Stimulated activated CD8-positive, alpha-beta memory T cell treated with anti-CD3 and anti-CD28 coated beads, Interleukin-7, amount 100 ng/mL, for 24 hours (primary cell): Measurements from ENCODE around the gene KTN1.

Experiments
- DNase-seq: peaks from one replicate; pipeline ENCODE4 v3.0.0-alpha.2; 2020; ENCODE audit warnings: low read depth

KTN1 gene

DNA sequence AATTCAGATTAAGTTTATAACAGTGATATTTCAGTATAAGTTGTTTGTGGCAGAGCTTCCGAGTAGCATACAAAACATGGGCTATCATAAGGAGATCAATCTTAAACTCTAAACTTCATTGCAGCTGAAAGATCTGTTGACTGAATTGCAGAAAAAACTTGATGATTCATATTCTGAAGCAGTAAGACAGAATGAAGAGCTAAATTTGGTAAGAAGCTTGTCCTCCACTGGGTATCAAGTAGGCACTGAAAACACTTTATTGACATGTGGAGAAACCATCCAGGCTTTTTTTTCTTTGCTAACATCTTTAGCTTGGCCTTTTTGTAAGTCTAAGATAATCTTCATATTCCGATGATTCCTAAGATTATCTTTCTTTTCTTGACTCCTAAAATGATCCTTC, 93.0 kb downstream of the KTN1 start:
- DNase-seq = no peak

GRCh38 chr14:55681096-55681495, 101.1 kb downstream of the KTN1 start:
- DNase-seq = no peak

GRCh38 chr14:55684956-55685584, 105.1 kb downstream of the KTN1 start:
- DNase-seq = no peak

DNA sequence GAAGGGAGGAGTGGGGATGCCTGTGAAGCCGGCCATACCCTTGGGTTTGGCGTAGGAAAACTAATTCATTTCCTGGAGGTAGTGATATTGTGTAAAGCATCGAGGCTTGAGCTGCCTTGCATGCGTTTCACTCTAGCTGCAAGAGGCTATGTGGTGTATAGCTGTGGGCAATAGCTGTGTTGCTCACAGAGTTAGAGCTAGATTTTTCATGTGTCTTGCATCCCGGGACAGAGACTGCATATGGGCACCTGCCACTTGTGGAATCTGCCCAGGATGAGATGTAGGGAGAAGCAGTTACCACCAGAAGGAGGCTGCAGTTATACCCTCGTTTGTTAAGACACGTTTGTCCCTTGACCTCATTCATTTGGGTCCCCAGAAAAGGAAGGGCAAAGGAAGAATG, 106.7 kb downstream of the KTN1 start:
- DNase-seq = no peak

DNA sequence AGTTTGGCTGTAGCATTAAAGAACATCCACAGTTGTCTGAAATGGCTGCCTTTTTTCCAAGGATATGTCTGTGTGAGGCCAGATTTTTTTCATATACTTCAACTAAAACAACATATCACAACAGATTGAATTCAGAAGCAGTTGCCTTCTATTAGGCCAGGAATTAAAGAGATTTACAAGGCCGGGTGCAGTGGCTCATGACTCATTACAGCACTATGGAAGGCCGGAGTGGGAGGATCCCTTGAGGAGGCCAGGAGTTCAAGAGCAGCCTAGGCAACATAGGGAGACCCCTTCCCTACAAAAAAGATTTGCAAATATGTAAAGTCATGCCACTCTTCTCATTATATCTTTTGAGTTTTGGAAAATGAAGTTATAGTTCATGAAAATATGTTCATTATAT, 108.6 kb downstream of the KTN1 start:
- DNase-seq = no peak

DNA sequence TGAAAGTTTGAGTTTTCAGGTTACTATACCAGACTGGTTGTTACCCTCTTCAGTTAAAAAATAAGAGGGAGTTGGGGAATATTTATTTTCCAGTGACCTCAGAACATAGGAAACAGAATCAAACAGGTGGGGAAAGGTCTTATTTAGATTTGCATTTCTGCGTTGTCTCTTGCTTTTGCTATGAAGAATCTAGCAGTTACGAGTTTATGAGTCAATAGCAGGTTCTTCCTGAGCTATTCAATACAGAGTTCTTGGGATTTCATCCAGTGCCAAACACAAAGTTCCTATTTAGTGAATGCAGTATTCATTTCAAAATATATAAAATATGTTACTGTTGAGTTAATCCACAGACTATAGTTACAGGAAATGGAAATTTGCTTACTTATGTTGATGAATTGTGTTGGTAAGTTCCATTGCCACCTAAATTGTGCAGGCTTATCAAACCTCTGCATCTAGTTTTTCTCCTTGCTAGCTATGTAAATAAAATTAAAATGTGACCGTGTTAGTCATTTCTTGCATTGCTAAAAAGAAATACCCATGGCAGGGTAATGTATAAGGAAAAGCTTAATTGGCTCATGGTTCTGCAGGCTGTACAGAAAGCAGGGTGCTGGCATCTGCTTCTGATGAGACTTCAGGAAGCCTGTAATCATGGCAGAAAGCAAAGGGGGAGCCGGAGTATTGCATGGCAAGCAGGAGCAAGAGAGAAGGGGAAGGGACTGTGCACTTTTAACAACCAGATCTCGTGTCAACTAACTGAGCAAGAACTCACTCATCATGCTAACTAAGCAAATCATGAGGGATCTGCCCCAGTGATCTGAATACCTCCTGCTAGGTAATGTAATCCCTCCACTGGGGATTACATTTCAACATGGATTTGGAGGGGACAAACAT, 110.2 kb downstream of the KTN1 start:
- no peak for DNase-seq

GRCh38 chr14:55691659-55692058, 111.7 kb downstream of the KTN1 start:
- DNase-seq = no peak

- DNase-seq = no peak
These were observed 113.9 kb downstream of the KTN1 start for GRCh38 chr14:55693904-55694303.

DNA sequence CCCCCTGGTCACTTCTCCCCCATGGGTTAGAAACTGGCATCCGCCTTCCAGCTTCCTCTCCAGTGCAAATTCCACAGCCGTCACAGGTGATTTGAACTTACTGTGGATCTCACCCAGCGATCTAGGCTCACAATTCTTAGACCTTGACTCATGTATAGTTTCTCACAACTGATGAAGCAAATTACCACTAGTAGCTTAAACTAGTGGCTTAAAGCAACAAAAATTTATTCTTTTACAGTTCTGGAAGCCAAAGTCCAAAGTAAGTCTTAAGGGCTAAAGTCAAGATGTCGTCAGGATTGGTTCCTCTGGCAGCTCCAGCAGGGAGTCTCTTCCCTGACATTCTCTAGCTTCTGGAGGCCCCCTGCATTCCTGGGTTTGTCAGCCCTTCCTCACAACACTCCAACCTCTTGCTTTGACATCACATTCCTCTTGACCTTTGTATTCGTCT, 117.4 kb downstream of the KTN1 start:
- no peak for DNase-seq

- no peak for DNase-seq
These were observed 118.0 kb downstream of the KTN1 start for GRCh38 chr14:55698051-55698450.

GRCh38 chr14:55699131-55700057, 119.4 kb downstream of the KTN1 start:
- DNase-seq = no peak

DNA sequence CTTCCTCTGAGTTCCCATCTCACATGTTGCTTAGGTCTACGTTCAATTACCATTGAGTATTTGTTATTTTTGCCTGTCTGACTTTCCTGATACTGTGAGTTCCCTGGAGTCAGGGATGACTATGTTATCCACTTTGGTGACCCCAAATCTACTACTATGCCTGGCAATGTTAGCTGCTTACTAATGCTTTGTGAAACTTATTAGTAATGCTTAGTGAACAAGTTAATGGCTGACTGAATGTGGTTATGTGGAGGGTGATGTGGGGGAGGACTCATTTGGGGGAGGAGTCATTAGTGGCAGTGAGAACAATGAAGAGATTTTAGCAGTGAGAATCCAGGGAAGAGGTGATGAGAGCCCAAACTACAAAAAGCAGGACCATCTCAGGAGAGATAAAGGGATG, 121.6 kb downstream of the KTN1 start:
- no peak for DNase-seq

DNA sequence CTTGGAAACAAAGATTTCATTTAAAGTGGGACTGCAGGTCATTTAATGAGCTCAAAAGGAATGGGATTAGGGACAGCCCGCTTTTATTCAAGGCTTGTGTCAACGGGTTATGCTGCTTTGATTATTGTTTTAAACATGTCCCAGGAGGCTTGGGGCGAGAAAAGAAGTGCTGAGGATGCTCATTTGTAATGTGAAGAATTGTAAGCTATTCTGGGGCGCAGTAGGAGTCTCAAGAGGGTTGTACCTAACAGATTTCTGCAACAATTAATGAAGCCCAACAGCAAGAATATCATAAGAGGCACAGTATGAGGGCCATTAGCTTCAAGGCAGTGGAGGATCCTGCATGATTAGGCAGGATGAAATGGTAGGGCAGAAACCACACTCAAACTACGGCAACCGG, 122.5 kb downstream of the KTN1 start:
- no peak for DNase-seq

- no peak for DNase-seq
These were observed 124.6 kb downstream of the KTN1 start for GRCh38 chr14:55704654-55705053.

- DNase-seq = no peak
These were observed 125.8 kb downstream of the KTN1 start for GRCh38 chr14:55705651-55706364.

DNA sequence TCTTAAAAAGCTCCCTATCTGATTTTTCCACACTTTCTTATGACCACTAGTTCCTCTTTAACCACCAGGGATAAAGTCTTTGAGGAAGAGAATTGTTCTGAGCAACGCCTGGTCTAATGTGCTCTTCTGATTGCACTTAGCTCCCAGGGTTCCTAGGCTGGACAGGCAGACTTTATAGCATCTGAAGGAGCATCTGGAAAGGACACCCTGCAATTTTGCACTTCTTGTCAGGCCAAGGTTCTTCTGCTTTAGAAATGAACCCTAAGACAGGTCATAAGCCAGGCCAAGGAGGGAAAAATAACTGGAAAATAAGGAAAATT, 126.3 kb downstream of the KTN1 start:
- DNase-seq = no peak

- no peak for DNase-seq
These were observed 126.9 kb downstream of the KTN1 start for GRCh38 chr14:55706893-55707292.

DNA sequence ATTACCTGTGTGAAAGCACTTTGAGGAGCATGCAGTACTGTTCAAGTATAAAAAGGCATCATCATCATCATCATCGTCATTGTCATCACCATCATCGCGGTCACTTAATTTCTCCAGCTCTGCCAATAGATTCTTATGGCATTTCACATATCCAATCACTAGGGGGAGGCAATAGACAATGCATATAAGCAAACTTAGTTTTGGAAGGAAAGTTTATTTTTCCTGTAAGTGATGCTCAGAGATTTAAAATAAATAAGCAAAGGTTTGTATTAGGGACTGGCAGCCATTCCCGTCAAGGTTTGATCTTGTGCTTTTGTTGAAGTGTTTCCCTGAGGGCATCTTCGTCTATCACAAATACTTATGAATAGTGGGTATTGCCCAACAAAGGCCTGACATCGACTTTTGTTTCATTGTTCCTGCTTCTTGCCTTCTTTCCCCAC, 127.4 kb downstream of the KTN1 start:
- no peak for DNase-seq

GRCh38 chr14:55710506-55711041, 130.6 kb downstream of the KTN1 start:
- no peak for DNase-seq

- no peak for DNase-seq
These were observed 131.3 kb downstream of the KTN1 start for GRCh38 chr14:55711175-55711811.

DNA sequence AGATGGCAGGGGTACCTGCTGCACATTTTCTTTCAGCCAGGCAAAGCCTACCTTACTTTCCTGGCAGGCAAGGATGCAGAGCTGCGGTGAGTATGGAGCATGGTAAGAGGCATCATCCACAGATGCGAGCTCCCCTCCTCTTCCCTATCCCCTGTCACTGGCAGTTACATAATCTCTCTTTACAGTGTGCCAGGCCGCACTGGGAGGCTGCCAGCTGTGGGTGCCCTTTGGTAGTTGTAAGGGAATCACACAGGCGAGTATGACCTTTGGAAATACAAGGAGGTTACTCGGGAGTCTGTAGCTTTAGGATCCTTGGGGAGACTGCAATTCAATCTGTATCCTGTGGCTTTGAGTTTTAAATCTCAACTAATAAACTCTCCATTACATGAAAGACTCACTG, 132.5 kb downstream of the KTN1 start:
- no peak for DNase-seq
